GM19351 (cell line): Measurements from ENCODE around the gene CAMKK1.
"Not testable (repeated sequence)": the region's sequence is repeated elsewhere in the genome, so short reads cannot be mapped to it uniquely, and the experiment has no call there.

ENCODE experiments used
- ATAC-seq: cut with Tn5 transposase; IDR thresholded peaks from one replicate; pipeline ENCODE4 v1.9.1; 2021; ENCODE audit warnings: mild to moderate bottlenecking, moderate library complexity; ENCODE audit not compliant: unreplicated experiment

CAMKK1 gene

GRCh38 chr17:3848229-3848835 lies 44.5 kb downstream of the CAMKK1 start:
- ATAC-seq, result no peak

- ATAC-seq, result no peak
Measured at GRCh38 chr17:3847165-3847670, 45.6 kb downstream of the CAMKK1 start.

- ATAC-seq, result no peak
Measured at GRCh38 chr17:3846437-3847164, 46.3 kb downstream of the CAMKK1 start.

DNA sequence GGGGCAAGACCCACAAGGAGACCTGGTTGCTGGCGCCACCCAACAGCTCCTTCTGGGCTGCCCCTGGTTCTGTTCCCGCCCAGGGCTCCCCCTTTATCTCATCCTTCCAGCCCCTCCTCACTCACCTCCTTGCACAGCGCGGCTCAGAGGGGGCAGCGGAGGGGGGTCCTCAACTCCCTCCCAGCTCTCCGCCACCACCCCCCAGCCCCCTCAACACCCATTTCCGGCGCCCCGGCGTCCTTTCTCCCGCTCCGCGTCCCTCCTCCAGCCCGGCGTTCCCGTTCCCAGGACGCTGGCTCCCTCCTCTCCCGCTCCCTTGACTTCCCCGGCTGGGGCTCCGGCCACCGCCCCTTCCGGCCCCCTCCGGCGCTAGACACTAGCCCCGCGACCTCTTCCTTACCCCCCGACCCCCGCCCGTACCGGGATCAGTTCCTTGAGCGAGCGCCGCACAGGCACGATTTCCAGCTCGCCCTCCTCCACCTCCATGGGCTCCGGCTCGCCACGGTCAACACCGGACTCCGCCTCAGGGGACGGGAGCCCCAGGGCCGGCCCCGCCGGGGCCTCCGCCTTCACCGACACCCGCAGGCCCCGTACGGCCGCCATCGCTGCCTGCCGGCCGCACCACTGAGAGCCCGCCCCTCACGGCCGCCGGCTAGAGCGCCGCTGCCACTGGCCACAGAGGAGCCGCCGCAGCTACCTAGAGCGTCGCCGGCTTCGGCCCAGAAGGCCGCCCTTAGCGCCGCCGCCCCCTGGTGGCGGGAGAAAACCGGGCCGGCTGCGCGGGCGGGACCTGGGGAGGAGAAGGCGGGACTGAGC lies 47.0 kb downstream of the CAMKK1 start, which contains the start of gene NCBP3:
Gene NCBP3, minus strand, starts transcription at position 626 of the 816 bp plus-strand sequence. Its CDS starts 23 bp downstream, at position 603.
- peak; percentile 90 for ATAC-seq

GRCh38 chr17:3845291-3845620 lies 47.6 kb downstream of the CAMKK1 start:
- ATAC-seq, result peak; percentile 32

- ATAC-seq, result not testable (repeated sequence)
Measured at GRCh38 chr17:3844556-3844955, 48.3 kb downstream of the CAMKK1 start.

- ATAC-seq, result no peak
Measured at GRCh38 chr17:3843935-3844516, 48.8 kb downstream of the CAMKK1 start.

- no peak for ATAC-seq
Measured at GRCh38 chr17:3838206-3838605, 54.6 kb downstream of the CAMKK1 start.

- ATAC-seq, result no peak
Measured at GRCh38 chr17:3836551-3836950, 56.3 kb downstream of the CAMKK1 start.

DNA sequence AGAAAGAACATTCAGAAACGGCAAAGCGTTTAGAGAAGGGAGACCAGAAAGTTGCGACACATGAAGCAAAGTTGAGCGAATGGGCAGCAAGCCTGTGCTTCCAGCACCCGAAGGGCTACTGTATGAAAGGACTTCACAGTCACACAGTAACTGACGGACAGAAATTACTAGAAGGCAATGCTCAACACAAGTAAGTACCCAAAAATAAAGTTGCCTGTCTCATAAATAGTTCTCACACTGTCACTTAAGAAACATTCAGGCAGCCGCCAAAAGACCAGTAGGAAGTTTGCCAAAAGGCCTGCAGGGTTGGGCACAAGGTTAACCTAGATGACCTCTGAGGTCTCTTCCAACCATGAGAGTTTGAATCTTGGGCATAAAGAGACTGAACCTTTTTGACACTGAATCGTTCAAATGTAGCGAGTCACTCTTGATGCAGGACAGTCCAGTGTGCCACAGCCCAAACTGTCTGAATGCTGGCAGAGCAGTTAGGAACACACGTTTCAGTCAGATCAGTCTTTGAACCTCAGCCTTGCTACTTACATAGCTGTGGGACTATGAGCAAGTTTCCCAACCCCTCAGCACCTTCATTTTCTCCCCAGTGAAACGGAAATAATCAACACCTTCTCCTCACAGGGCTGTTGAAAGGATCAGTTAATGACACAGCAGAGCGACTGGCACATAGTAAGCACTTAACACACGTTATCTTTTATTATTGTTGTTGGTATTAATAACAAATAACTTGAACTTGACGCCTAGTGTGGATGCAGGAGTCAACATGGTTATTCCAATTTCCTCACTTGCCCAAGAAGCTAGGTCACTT lies 57.2 kb downstream of the CAMKK1 start:
- no peak for ATAC-seq

DNA sequence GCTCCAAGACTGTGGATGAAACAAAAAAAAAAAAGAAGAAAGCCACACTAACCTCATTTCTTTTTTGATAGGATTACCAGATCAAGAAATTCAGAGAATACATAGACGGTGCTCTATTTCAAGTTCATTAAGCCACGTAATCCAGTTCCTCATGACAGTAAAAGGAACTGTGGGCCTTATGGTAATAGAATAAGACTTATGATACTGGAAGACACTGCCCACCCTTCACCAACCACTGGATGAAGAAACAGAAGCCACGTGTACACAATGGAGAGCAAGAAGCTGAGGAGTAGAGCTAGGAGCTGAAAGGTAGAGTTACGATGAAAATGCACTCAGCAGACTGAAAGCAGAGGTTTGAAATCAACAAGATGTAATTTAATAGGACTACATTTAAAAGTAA lies 58.0 kb downstream of the CAMKK1 start:
- ATAC-seq, result no peak

GRCh38 chr17:3828852-3829232 lies 64.0 kb downstream of the CAMKK1 start:
- no peak for ATAC-seq

GRCh38 chr17:3828151-3828851 lies 64.6 kb downstream of the CAMKK1 start:
- ATAC-seq, result no peak

DNA sequence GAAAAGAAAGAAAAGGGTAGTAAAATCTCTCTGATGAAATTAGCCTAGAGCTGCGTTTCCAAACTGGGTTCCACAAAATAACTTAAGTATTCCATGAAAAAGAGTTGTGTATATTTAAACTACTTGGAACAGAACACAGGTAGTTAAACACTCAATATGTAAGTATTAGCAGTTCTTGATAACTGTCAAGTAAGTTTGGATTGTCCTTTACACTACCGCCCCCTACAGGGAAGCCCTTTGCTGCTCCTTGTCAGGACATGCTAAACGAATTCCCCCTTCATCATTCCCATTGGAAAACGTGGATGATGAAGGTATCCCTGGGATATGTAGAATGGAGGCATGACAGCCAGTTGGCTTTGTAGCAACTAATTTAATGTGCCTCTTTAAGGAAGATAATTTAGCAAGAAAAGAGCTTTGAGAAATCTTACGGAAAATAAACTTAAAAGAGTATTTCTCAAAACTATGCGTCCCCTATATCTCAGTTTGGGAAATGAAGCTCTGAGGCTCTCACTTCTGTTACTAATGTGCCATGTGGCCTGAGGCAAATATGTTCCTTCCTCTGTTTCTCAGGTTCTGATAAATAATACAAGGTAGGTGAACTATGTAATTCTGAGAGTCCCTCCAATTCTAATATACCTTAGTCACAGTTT lies 65.6 kb downstream of the CAMKK1 start:
- no peak for ATAC-seq

- no peak for ATAC-seq
Measured at GRCh38 chr17:3826191-3826590, 66.7 kb downstream of the CAMKK1 start.

DNA sequence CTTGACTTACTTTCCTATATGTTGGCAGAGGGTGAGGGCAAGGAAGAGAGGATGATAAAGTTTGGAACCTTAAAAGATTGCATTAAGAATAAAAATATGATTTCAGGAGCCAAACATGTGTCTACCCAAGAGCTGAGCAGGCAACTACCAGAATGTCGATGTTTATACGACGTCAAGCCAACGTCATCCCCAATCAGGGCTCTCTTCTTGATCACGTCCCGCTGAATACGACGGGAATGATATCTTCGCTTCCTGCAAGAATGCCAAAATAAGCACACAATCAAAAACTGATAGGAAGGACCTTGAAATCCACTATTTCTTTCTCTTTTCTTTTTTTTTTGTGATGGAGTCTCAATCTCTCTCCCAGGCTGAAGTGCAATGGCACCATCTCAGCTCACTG lies 71.8 kb downstream of the CAMKK1 start:
- ATAC-seq, result no peak

- no peak for ATAC-seq
Measured at GRCh38 chr17:3818786-3819185, 74.1 kb downstream of the CAMKK1 start.

GRCh38 chr17:3817851-3818605 lies 74.8 kb downstream of the CAMKK1 start:
- no peak for ATAC-seq

GRCh38 chr17:3815925-3816324 lies 76.9 kb downstream of the CAMKK1 start:
- no peak for ATAC-seq
